CD4-positive, alpha-beta T cell treated with Interferon gamma for 1 hour (primary cell): ENCODE data around the gene FKBP8.
A peak's percentile ranks its signal among the peaks of the same experiment; 100 is the strongest.
"Not testable (repeated sequence)": the region's sequence is repeated elsewhere in the genome, so short reads cannot be mapped to it uniquely, and the experiment has no call there.

Experiments used
- DNase-seq: peaks from one replicate; pipeline ENCODE4 v3.0.0-alpha.2; 2020

Gene FKBP8

GRCh38 chr19:18558202-18558555 lies 14.8 kb upstream of the FKBP8 start:
- no peak for DNase-seq

GRCh38 chr19:18557411-18558201 lies 14.2 kb upstream of the FKBP8 start, which contains the start of gene KXD1:
TSS of gene KXD1 (plus strand) at chr19:18557870. CDS start at chr19:18562057, 4,187 bp downstream.
- peak; percentile 99 for DNase-seq

- no peak for DNase-seq
Observed at GRCh38 chr19:18551631-18552030, 8.3 kb upstream of the FKBP8 start.

DNA sequence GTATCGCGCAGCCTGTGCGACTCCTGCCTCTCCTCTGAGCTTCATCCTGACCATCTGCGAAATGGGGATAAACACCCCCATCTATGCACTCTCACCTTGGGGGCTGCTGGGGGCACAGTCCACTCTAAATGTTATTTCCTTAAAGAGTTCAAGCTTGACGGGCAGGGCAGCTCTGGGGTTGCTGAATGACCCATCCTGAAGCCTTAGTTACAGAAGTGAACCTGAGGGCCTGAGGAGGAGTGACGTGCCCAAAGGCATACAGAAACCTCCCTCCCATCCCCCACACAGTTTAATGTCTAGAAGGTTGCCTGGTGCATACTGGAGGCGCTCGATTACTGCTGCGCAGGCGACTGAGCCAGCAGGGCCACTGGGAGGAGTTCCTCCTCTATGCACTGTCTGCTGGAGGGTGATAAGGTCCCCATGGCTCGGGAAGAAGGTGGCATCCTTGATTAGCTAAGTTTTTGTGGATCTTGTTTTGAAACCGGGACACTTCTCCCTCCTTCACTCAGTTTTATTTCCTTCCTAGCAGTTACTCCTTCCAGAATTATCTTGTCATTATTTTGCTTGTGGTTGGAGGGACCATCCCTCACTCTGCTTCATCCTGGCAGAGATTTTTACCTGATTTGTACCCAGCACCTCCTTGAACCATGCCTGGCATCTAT lies 572 bp upstream of the FKBP8 start:
- peak; percentile 83 for DNase-seq

DNA sequence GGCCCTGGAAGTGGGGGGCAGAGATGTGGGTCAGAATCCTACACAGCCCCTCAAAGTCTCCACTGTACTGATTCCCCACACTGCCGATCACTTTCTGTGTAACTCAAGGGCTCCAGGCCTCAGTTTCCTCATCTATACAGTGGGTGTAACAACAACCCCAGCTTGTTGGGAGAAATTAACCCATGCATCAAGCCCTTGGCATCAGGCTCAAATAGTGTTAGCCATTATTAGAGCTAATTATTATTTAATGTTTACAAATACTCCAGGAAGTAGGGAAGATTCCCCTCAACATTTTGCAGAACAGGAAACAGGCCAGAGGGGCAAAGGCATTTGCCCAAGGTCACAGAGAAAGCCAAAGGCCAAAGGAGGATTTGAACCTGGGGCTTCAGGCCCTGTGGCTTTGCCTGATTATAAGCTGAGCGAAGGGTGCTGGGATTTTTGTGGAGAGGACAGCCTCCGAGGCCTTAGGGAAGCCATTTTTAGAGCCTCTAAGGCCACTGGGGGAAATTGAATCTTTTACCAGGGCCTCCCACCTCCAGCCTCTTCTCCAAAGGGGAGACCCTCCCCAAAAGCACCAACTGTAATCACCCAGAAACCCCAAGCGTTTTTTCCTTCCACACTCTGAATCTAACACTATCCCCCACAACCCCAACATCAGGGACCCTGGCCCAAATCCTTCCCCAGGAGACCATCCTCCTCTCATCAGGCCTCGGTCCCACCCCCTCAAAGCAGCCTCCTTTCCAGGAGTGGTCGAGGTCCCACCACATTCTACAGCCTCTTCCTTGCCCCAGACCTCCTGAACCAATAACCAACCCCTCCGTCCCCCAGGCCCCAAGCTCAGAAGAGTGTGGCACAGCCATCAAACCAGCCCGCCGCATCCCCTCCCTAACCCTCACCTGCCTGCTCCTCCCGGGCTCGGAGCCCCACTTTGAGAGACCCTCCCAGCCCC lies 1.1 kb downstream of the FKBP8 start:
- DNase-seq, result no peak

GRCh38 chr19:18541258-18541991 lies 1.9 kb downstream of the FKBP8 start:
- DNase-seq, result no peak

DNA sequence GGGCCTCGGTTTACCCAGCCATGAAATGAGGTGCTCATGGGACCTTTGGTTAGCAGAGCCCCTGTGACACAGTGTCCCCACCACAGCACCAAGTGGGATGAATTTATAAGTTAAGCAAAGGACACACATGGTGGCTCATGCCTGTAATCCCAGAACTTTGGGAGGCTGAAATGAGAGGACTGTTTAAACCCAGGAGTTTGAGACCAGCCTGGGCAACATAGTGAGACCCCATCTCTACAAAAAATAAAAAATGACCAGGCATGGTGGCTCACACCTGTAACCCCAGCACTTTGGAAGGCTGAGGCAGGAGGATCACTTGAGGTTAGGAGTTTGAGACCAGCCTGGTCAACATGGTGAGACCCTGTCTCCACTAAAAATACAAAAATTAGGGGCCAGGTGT lies 3.2 kb downstream of the FKBP8 start:
- DNase-seq, result not testable (repeated sequence)

DNA sequence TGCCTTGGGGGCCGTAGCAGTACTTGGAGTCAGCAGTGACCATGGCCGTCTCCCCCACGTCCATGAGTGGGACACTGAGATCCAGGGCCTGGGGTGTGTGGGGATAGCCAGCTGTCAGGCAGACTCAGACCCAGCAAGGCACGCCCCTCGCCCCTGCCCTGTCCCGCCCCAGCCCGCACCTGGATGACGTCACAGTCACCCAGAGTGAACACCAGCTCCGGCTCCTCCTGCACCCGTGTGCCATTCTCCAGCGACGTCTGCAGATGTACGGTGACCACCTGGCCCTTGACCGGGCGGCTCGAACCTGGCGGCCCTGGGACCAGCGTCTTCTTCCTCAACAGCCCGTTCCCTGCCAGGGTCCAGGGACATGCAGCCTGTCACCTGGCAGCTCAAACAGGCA lies 4.0 kb downstream of the FKBP8 start:
- no peak for DNase-seq

GRCh38 chr19:18538115-18538514 lies 5.3 kb downstream of the FKBP8 start:
- DNase-seq, result no peak

DNA sequence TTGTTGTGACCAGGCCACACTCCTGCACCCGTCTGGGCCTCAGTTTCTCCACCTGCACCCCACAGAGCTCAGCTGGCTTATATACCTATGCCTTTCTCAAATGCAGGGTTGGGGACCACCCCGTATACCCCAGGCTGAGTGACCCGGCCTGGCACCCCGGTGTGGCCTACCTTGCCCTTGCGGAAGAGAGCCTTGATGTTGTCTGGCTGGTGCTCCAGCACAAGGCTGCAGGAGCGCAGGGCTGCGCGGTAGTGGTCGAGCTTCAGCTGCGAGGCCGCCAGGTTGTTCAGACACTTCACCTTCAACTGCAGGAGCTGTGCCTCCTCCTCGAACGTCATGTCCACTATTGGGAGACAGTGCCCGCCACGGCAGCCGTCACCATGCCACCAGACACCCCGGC lies 5.9 kb downstream of the FKBP8 start:
- DNase-seq, result no peak

GRCh38 chr19:18536475-18536874 lies 6.9 kb downstream of the FKBP8 start:
- no peak for DNase-seq

DNA sequence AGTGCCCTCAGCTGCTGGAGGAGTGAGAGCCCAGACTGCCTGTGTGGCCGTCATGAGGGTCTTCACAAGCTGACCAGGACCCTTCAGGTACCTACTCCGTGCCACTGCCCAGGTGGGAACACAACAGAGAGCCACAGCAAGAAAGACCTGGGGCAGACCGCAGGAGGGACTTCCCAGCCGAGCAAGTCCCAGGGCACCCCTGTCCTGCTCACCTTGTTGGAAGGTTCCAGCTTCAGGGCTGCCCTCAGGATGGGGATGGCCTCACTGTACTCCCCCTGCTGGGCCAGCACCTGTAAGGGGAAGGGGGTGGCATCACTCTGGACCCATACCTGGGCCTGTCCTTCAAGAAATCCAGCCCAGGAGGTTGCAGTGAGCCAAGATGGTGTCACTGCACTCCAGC lies 10.3 kb downstream of the FKBP8 start:
- no peak for DNase-seq

DNA sequence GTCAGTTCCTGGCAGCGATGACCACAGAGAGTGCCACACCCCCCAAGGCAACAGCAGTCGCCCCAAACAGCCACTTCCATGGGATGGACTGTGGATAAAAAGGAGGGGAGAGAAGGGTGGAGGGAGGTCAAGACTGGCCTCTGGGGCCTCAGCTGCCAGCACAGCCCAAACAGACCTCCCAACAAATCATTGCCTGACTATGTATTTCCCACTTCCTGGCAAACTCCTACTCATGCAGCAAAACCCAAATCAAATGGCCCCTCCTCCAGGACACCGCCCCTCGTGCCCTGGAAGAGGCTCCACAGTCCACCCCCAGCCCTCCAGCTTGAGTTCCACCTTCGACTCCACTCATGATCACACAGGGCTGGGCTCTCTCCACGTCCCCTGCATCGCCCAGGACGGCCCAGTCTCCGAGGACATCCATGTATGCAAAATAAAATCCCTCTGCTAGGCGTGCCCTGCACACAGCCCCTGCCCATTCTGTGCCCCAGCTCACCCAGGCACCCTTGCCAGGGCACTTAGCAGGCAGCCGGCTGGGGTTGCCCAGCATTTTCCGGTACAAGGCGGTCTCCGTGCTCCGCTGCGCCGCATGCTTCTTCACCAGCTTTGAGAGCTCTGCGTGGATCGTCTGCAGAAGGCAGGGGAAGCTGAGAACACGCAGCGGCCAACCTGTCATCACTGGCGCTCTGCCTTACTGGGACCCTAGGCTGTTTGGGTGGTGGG lies 11.0 kb downstream of the FKBP8 start:
- no peak for DNase-seq

DNA sequence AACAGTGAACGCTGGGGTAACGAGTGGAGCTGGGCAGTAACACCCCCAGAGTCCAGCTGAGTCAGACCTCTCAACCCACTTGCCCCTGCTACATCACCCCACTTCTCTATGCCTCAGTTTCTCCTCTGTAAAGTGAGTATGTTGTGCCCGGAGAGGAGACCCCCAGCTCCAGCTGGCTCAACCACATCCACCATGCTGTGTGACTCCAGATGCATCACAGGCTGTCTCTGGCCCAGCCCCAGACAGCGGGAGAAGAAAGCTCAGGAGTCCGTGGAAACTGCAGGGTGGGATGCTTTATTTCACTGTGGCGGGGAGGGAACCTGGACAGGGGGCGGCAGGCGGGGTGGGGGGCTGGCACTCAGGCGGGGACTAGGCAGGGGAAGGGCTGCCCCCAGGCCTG lies 11.9 kb downstream of the FKBP8 start:
- no peak for DNase-seq

DNA sequence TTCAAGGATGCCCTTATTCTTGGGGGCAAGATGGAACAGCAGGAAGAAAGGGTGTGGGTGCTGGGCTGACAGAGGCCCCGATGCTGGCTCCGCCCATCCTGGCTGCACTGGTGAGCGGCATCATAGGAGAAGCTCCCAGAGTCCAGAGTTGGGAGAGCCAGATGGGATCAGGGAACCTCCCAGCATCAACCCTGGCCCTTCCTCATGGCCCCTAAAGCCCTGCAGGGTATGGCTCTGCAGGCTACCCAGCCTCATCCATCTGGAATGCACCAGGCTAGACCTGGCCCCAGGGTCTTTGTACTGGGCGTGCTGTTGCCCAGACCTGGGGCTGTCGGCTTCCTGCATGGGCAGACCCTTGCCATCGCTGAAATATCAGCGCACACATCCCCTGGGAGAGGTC lies 13.6 kb downstream of the FKBP8 start:
- DNase-seq, result no peak

- no peak for DNase-seq
Observed at GRCh38 chr19:18526316-18526715, 17.1 kb downstream of the FKBP8 start.

GRCh38 chr19:18523841-18524240 lies 19.5 kb downstream of the FKBP8 start:
- no peak for DNase-seq

DNA sequence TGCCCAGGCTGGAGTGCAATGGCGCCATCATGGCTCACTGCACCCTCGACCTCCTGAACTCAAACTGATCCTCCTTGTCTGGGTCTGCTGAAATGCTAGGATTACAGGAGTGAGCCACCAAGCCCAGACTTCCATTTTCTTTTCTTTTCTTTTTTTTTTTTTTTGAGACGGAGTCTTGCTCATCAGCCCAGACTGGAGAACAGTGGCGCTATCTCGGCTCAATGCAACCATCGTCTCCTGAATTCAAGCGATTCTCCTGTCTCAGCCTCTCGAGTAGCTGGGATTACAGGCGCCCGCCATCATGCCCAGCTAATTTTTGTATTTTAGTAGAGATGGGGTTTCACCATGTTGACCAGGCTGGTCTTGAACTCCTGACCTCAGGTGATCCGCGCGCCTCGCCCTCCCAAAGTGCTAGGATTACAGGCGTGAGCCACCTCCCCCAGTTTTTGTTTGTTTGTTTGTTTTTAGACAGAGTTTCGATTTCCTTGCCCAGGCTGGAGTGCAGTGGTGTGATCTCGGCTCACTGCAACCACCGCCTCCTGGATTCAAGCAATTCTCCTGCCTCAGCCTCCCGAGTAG lies 20.4 kb downstream of the FKBP8 start:
- DNase-seq, result not testable (repeated sequence)

DNA sequence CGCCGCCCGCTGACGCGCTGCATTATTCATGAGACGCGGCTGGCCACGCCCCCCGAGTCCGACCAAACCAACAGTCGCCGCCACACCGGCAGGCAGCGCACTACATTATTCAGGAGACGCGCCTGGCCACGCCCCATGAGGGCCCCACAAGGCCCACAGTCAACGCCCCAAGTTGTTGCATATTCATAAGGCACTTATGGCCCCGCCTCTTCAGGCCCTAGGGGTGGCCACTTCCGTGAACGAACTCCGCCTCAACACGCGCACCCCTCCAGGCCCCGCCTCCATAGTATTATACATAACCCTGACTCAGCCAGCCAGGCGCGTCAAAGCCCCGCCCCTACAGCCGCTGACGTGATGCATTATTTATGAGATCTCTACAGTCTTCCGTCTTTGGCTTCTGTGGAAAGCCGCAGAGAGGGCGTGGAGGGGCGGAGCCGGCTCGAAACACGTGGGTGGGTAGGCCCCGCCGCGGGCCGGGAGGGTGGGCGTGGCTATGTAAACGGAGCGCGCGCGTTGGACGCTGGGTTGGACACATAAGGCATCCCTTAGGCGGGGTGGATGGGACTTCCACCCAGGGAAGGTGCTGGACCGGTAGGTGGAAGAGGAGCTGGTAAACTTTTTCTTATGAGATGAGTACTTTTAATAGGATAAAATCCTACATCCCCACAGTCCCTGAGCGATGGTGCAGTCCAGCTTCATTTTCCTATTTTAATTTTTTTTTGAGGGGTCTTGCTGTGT lies 21.1 kb downstream of the FKBP8 start:
- peak; percentile 100 for DNase-seq

GRCh38 chr19:18521692-18522123 lies 21.7 kb downstream of the FKBP8 start, which contains the start of gene ELL:
TSS of gene ELL (minus strand) at chr19:18522070. CDS start at chr19:18522055, 15 bp downstream.
- no peak for DNase-seq
